Natural killer cell treated with Interleukin-12 subunit alpha and Interleukin-12 subunit beta and Interleukin-15 and Interleukin-18, amount 100 ng/mL, for 72 hours (primary cell): ENCODE measurements around the gene RNF130. TPM values are rescaled to one million over a fixed set of nuclear protein-coding genes. Genes with fewer than 3 reads are reported as not detected.

Experiments
- ATAC-seq, 2 donors: fragments of 150-1000 bp; cut with Tn5 transposase in 1 of 2; sonication (Bioruptor Pico), chemical (Tn5 transposase) in 1 of 2; 2 replicates each; pipeline ENCODE4 v1.10.0; 2021
- DNase-seq: peaks from one replicate; pipeline ENCODE4 v3.0.0; 2022; ENCODE audit warnings: low spot score
- H3K27ac Mint-ChIP-seq, 2 donors: 1 replicate in 1 of 2; 2 replicates in 1 of 2; pipeline ENCODE4 v1.8.0; 2022; ENCODE audit warnings: mixed read lengths in 2 of 2, mild to moderate bottlenecking in 1 of 2, moderate library complexity in 1 of 2
- H3K27me3 Mint-ChIP-seq, 2 donors: 1 replicate in 1 of 2; 2 replicates in 1 of 2; pipeline ENCODE4 v1.8.0; 2022; ENCODE audit warnings: mixed read lengths in 2 of 2
- H3K36me3 Mint-ChIP-seq: one replicate; pipeline ENCODE4 v1.8.0; 2022; ENCODE audit warnings: mixed read lengths
- H3K4me1 Mint-ChIP-seq, 2 donors: 1 replicate in 1 of 2; 2 replicates in 1 of 2; pipeline ENCODE4 v1.8.0; 2022; ENCODE audit warnings: low read depth in 2 of 2, mixed read lengths in 2 of 2, mild to moderate bottlenecking in 1 of 2
- H3K4me3 Mint-ChIP-seq: one replicate; pipeline ENCODE4 v1.8.0; 2022; ENCODE audit warnings: mixed read lengths
- H3K9me3 Mint-ChIP-seq: 2 replicates; pipeline ENCODE4 v1.8.0; 2022; ENCODE audit warnings: mixed read lengths
- total RNA-seq, 2 donors: library from RNA; stranded (reverse); gene quantifications; one replicate each; pipeline ENCODE4 v1.2.3, GENCODE V29; 2022

The RNF130 gene
- total RNA-seq, 2 donors from 2014 or later: 12.4 to 17.0 TPM

DNA sequence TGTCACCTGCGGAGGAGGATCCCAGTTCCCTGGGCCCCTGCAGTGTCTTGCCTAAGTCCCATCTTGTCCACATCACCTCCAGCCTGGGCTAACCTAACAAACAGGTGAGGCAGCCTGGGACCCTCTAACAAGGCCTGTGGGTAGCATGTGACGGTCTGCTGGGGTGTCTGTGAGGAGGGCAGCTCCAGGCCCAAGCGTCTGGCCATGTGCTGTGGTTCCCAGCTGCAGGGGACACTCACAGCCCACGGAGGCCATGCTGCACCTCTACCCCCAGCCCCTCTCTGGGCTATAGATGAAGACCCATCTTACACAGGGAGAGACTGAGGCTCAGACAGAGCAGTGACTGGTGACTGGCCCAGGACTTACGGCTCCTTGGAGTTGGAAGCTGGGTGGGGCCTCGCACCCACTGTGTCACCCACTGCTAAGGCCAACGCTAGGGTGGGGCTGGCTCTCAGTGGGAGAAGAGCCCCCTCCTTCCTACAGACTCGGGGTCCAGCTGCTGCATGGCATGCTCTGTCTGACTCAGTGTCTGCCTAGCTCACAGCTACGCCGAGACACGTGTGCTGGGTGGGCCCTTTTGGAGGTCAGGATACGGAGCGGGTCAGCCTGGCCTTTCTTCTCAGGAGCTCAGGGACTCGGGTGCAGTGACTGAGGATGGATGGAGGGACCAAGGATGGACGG is 40.8 kb upstream of the RNF130 start:
- Mint-ChIP-seq H3K9me3 (peaks cover 4% of the 10 kb centered on the region), H3K36me3 (peaks cover 9% of the 10 kb centered on the region), H3K27ac (no peak overlapping the region), H3K4me1 (no peaks in the 10 kb centered on the region), H3K27me3 (peaks cover 4 to 15% of the 10 kb centered on the region in 2 donors), H3K4me3 (no peak overlapping the region)
- ATAC-seq: no peak
- DNase-seq: no peak

DNA sequence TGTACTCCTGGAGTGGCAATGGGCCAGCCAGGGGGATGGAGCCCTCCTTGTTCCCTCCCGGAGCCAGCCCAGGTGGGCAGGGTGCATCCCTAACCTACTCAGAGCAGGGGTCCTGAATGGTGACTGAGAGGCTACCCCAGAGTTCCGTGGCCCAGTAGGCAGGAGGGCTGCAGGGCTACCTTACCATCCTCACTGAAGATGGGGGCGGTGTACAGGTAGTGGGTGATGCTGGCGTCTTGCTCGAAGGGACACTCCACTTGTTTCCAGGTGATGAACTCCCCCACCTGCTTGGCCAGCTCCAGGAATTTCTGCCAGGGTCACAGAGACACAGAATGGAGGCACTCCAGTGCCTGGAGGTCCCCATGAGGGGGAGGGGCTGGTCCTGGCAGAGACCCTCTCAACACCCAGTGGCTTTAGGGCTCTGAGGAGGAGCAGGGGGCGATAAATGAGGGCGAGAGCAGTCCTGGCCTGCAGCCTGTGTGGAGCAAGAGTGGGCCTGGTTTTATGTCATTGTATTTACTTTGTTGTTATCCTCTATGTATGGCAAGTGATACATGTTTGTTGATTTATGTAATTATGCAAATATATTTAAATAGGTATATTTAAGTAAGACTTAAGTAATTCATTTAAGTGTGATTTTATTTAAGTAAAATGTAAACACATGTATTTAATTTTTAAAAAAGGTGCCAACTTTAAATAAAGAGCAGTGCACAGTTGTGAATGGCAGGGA is 39.9 kb upstream of the RNF130 start:
- Mint-ChIP-seq H3K9me3 (peaks cover 8% of the 10 kb centered on the region), H3K27ac (no peak overlapping the region), H3K4me1 (no peaks in the 10 kb centered on the region), H3K27me3 (peaks cover 8 to 20% of the 10 kb centered on the region in 2 donors), H3K4me3 (no peak overlapping the region), H3K36me3 (peaks cover 18% of the 10 kb centered on the region)
- no peak for DNase-seq
- no peak for ATAC-seq

DNA sequence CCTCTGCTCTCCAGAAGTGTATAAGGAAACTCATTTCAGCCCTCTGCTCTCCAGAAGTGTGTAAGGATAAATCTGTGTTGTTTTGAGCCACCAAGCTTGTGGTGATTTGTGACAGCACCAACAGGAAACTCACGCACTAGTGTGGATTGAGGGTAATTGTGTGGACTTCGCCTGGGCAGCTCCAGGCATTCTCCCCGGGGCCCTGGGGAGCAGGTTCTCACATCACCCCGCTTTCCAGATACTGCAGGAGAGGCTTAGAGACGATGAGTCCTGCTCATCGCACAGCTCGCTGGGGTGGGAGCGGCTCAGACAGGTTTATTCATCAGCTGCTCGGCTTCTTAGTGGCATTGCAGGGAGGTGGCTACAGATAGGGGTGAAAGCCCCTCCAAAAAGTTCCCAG is 38.4 kb upstream of the RNF130 start:
- no peaks in the 10 kb centered on the region for H3K4me1 Mint-ChIP-seq
- H3K9me3 Mint-ChIP-seq: peaks cover 12% of the 10 kb centered on the region
- no peak for DNase-seq
- ATAC-seq: no peak
- no peak overlapping the region for H3K27ac Mint-ChIP-seq
- peaks cover 12 to 26% of the 10 kb centered on the region in 2 donors for H3K27me3 Mint-ChIP-seq
- H3K36me3 Mint-ChIP-seq: peaks cover 23% of the 10 kb centered on the region
- no peak overlapping the region for H3K4me3 Mint-ChIP-seq

DNA sequence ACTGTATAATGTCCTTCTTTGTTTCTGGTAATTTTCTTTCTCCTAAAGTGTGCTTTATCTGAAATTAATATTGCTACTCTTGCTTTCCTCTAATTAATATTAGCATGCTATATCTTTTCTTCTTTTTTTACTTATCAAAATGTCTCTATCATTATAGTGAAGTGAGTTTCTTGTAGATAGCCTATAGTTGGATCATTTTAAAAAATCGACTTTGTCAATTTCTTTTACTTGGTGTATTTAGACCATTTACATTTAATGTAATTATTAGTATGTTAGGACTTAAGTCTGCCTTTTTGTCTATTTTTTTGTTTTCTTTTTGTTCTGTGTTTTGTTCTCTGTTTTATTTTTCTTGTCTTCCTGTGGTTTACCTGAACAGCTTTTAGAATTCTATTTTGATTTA is 35.4 kb upstream of the RNF130 start:
- Mint-ChIP-seq H3K27ac (no peak overlapping the region), H3K4me1 (no peaks in the 10 kb centered on the region), H3K4me3 (no peak overlapping the region), H3K36me3 (peaks cover 23% of the 10 kb centered on the region), H3K9me3 (peaks cover 12% of the 10 kb centered on the region), H3K27me3 (peaks cover 24 to 32% of the 10 kb centered on the region in 2 donors)
- DNase-seq: no peak
- no peak for ATAC-seq

DNA sequence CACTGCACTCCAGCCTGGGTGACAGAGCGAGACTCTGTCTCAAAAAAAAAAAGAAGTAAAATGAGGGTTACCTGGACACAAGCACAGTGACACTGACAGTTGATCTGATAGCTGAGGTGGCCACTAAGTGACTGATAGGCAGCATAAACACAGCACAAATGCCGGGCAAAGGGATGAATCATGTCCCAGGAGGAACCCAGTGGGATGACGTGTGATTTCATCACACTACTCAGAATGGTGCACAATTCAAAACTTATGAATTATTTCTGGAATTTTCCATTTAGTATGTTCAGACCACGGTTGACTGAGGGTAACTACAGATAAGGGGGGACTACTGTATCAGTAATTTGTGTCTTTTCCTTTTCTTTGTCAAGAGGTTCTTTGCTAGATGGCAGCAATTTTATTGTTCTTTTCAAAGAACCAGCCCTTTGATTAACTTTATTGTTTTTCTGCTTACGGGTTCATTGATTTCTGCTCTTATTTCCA is 34.3 kb upstream of the RNF130 start:
- peaks cover 25 to 32% of the 10 kb centered on the region in 2 donors for H3K27me3 Mint-ChIP-seq
- no peak for ATAC-seq
- no peaks in the 10 kb centered on the region for H3K4me1 Mint-ChIP-seq
- peaks cover 23% of the 10 kb centered on the region for H3K36me3 Mint-ChIP-seq
- H3K9me3 Mint-ChIP-seq: peaks cover 12% of the 10 kb centered on the region
- H3K4me3 Mint-ChIP-seq: no peak overlapping the region
- no peak for DNase-seq
- no peak overlapping the region for H3K27ac Mint-ChIP-seq

DNA sequence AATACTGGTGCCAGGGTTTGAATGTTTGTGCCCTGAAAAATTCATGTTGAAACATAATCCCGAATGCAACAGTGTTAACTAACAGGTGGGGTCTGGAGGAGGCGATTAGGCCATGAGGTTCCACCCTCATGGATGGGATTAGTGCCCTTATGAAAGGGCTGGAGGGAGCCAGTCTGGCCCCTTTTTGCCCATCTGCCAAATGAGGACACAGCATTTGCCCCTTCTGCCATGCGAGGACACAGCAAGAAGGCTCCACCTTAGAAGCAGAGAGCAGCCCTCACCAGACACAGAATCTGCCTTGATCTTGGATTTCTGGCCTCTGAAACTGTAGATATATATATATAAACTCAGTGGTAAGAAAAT is 32.6 kb upstream of the RNF130 start:
- Mint-ChIP-seq H3K27ac (no peak overlapping the region), H3K9me3 (peaks cover 12% of the 10 kb centered on the region), H3K4me1 (no peaks in the 10 kb centered on the region), H3K27me3 (peaks cover 25% of the 10 kb centered on the region in 2 donors), H3K4me3 (no peak overlapping the region), H3K36me3 (peaks cover 23% of the 10 kb centered on the region)
- ATAC-seq (no peak), DNase-seq (no peak)

DNA sequence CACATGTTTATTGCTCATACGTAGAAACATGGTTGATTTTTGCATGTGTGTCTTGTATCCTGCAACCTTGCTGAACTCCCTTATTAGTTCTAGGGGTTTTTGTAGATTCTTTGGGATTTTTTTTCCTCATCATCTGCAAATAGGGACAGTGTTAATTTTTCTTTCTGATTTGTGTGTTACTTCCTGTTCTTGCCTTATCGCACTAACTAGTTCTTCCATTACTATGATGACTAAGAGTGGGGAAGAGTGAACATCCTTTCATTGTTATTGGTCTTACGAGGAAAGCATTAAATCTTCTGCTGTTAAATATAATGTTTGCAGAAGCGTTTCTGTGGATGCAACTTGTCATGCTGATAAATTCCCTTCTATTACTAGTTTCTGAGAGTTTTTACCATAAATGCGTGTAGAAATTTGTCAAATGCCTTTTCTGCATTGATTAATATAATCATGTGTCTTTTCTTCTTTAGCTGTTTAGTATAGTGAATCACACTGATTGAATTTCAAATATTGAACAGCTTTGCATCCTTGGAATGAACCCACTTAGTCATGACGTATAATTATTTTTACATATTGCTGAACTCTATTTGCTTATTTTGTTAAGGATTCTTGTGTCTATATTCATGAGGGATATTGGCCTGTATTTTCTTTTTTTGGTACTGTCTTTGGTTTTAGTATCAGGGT is 32.1 kb upstream of the RNF130 start:
- Mint-ChIP-seq H3K27ac (no peak overlapping the region), H3K4me1 (no peaks in the 10 kb centered on the region), H3K4me3 (no peak overlapping the region), H3K36me3 (peaks cover 21% of the 10 kb centered on the region), H3K27me3 (peaks cover 23 to 25% of the 10 kb centered on the region in 2 donors), H3K9me3 (peaks cover 12% of the 10 kb centered on the region)
- no peak for ATAC-seq
- DNase-seq: no peak

DNA sequence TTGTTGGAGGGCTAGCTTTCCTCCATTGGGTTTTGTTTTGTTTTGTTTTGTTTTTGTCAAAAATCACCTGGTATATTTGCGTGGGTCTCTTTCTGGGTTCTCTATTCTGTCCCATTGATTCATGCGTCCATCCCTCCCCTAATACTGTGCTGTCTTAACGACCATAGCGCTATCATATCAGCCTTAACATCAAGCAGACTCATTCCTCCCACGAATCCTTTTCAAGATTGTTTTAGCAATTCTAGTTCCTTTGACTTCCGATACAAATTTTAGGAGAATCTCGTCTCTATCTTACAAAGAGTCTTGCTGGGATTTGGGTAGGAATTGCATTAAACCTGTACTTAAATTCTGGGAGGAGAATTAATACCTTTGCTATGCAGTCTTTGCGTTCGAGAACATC is 31.1 kb upstream of the RNF130 start:
- DNase-seq: no peak
- no peak for ATAC-seq
- H3K4me1 Mint-ChIP-seq: no peaks in the 10 kb centered on the region
- peaks cover 15% of the 10 kb centered on the region for H3K36me3 Mint-ChIP-seq
- H3K9me3 Mint-ChIP-seq: peaks cover 8% of the 10 kb centered on the region
- no peak overlapping the region for H3K27ac Mint-ChIP-seq
- H3K27me3 Mint-ChIP-seq: peaks cover 17 to 21% of the 10 kb centered on the region in 2 donors
- no peak overlapping the region for H3K4me3 Mint-ChIP-seq

DNA sequence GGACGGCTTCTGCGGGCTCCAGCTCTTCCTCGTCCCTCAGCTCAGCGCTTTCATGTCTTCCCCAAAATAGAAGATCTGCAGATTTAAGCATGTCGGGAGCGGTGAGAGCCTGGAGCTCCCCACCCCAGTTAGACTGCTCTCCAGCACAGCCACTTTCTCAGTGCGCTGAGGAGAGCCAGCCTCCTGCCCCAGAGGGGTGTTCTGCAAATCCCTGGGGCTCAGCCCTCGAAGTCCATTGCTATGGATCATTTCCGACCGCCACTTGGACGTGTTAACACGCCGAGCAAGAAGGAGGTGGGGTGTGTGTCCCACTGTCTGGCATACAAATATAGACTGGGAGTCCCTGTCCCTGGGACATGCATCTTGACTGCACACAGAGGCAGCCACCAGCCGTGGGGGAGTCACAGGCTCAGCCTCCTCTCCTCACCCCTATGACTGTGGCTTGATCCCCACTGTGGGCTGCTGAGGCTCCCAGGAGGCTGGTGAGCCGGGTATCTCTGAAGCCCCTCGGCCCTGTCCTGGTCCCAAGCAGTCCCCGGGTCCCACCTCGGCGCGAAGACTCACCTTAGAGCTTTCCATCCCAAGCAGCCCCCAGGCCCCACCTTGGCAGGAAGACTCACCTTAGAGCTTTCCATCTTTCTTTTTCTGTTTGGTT is 30.0 kb upstream of the RNF130 start:
- peaks cover 5% of the 10 kb centered on the region for H3K9me3 Mint-ChIP-seq
- no peak for ATAC-seq
- H3K4me3 Mint-ChIP-seq: no peak overlapping the region
- H3K27me3 Mint-ChIP-seq: peaks cover 17 to 18% of the 10 kb centered on the region in 2 donors
- DNase-seq: peak; percentile 54
- H3K27ac Mint-ChIP-seq: no peak overlapping the region
- no peaks in the 10 kb centered on the region for H3K4me1 Mint-ChIP-seq
- H3K36me3 Mint-ChIP-seq: peaks cover 7% of the 10 kb centered on the region

DNA sequence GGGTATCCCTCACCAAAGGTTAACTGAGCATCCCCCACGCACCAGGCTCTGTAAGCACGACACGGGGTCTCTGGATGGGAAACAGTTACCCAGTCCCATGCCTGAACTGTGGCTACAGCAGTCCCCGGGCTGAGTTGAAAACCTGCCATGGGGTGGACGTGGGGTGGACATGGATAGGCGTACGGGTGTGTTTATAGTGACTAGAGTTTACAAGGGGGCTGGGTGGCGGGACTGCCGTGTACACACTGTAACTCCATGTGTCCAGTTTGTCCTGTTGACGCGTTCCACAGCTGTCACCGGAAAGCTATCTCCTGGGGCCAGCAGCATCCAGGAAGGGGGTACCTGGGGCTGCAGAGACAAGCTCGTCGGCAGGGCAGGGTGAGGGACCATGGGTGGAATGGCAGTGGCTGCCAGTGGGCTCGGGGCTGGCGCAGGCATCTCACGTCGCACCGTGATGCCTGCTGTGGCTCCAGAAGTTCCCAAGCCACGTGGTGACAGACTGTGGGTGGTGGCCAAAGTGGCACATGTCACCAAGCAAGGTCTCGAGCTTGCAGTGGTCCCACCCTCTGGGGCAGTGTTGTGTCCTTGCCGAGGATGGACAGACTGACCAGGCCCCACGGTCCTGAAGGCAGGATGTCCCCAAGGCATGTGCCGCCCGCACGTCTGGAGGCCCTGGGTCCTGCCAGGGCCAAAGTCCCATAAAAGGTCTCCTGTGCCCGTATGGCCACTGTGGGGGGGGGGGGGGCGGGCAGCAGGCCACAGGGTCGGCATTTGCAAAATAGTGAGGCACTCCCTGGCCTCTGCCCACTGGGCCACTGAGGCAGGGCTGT is 29.3 kb upstream of the RNF130 start:
- ATAC-seq: peak in 1 of 2 donors; percentile 34
- peak; percentile 51 for DNase-seq
- no peak overlapping the region for H3K27ac Mint-ChIP-seq

DNA sequence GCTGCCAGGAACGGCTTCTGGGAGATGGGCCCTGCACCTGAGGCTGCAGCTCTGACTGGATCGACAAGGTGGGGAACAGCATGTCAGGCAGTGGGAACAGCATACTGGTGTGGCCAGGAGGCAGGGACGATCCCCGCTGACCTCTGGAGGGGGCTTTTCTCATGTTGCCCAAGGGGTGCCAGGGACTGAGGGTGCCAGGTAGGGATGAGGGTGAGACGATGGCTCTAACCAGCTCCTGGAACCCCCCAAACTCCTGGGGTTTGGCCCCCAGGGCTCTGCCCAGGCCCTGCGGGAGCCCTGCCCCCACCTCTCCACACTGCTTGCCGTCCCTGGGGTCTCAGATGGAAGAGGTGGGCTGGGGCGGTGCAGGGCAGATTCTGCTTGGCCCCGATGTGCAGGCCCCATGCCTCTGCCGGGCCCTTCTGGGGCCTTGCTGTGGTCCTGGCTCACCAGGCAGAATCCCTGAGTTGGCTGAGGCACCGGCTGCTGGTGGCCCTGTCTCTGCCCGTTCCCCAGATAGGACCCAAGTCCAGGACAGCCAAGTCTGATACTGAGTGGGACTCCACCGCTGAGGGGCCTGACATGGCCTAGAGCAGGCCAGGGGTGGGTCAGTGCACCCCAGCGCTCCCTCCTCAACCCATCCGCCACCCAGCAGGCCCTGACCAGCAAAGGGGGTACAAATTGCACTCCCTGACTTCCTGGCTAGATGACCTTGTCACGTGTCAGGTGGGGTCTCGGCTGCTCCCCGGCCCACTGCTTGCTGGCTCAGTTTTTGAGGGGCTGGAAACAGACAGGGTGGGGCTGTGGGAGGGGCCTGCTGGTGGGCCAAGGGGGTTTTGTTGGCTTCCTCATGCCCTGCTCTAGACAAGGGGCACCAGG is 28.4 kb upstream of the RNF130 start:
- H3K9me3 Mint-ChIP-seq: no peaks in the 10 kb centered on the region
- ATAC-seq (peak; percentile 4 to 38), DNase-seq (peak; percentile 56)
- H3K27me3 Mint-ChIP-seq: peaks cover 18 to 20% of the 10 kb centered on the region in 2 donors
- no peak overlapping the region for H3K4me3 Mint-ChIP-seq
- H3K27ac Mint-ChIP-seq: no peak overlapping the region
- no peaks in the 10 kb centered on the region for H3K4me1 Mint-ChIP-seq
- H3K36me3 Mint-ChIP-seq: peaks cover 4% of the 10 kb centered on the region

More for the DNA sequence above, 29.3 kb upstream of the RNF130 start:
- Mint-ChIP-seq H3K4me1 (no peaks in the 10 kb centered on the region), H3K4me3 (no peak overlapping the region), H3K9me3 (no peaks in the 10 kb centered on the region), H3K36me3 (no peaks in the 10 kb centered on the region), H3K27me3 (peaks cover 10 to 13% of the 10 kb centered on the region in 2 donors)

DNA sequence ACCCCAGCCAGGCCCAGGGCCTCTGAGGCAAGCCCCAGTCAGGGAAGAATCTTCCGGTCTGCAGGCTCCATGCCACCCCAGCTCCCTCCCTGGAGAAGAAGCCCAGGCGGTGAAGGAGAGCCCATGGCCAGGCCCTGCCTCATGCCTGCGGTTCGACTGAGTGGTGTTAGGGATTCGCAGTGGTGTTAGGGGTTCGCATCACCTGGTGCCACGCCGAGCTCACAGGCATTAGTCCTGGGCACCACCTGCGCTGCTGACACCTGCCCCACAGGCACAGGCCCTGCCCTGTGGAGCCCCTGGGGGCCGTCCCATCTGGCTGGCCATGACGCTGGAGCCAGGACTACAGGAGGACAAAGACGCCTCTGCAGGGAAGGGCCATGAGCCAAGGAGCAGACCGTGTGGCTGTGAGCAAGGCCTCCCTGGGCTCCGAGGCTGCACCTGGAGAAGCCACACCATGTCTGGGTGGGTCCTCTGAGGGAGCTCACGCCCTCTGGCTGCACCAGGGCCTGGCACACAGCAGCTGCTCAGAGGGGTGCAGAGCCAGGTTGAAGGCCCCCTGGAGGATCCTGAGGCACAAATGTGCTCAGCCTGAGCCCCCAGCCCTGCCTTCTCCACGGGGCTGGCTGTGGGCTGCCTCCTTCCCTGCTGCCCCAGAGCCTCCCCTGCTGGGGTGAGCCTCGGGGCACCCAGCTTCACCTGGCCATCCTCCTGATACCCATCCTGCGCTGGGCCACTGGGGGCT is 27.6 kb upstream of the RNF130 start:
- H3K27me3 Mint-ChIP-seq: peaks cover 19 to 20% of the 10 kb centered on the region in 2 donors
- H3K4me1 Mint-ChIP-seq: no peaks in the 10 kb centered on the region
- ATAC-seq (peak; percentile 23 to 46), DNase-seq (peak; percentile 60)
- no peaks in the 10 kb centered on the region for H3K9me3 Mint-ChIP-seq
- no peak overlapping the region for H3K4me3 Mint-ChIP-seq
- H3K36me3 Mint-ChIP-seq: peaks cover 4% of the 10 kb centered on the region
- H3K27ac Mint-ChIP-seq: no peak overlapping the region
